ENCODE measurements around the gene SQSTM1. TPM values are rescaled to one million over a fixed set of nuclear protein-coding genes. Genes with fewer than 3 reads are reported as not detected.

The SQSTM1 gene
- total and polyA plus RNA-seq, 2 of the 8 experiments (the other 6 are each of a cell fraction or from before 2014, with no cell fraction given), result 78.6 to 110 TPM

DNA sequence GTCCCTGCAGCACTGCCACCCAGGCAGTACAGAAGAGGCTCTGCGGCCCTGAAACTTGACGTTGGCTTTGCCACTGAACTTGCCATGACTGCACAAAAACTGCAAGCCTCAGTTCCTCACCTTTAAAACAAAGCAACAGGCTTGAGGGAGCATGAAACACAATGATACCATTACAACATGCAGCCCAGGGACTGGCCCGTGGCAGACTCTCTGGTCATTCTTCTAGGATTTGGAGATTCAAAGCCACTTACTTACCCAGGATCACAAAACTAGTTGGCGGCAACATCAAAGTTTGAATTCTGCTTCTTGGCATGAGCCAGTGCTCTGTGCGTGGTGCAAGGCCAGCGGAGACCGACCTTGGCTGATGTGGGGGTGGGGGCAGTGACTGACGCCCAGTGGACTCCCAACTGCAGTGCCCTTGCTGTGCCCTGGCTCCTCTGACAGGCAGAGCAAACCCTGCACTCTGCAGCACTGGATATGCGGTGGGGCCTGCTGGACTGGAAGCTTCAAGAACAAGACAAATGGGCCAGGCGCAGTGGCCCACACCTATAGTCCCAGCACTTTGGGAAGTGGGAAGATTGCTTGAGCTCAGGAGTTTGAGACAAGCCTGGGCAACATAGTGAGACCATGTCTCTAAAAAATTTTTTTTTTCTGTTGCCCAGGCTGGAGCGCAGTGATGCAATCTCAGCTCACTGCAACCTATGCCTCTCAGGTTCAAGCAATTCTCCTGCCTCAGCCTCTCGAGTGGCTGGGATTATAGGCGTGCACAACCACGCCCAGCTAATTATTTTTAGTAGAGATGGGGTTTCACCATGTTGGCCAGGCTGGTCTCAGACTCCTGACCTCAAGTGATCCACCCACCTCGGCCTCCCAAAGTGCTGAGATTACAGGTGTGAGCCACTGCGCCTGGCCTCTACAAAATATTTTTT lies 18.9 kb downstream of the SQSTM1 start:
- Histone ChIP-seq H3K4ac (replicated peaks; ENCODE audit: insufficient read length, low read depth, low read length) (no peak overlapping the region), H3K79me1 (ENCODE audit: low read depth, low read length) (no peaks in the 10 kb centered on the region), H3K4me3 (ENCODE audit: extremely low read depth in 1 of 4, insufficient read depth in 2 of 4, low read depth in 3 of 4, low read length in 4 of 4) (no peak overlapping the region), H2BK20ac (ENCODE audit: low read length) (no peak overlapping the region), H3K18ac (ENCODE audit: extremely low read depth, low read length) (no peak overlapping the region), H4K91ac (replicated peaks; ENCODE audit: insufficient read length, low read length) (no peak overlapping the region), H2BK12ac (ENCODE audit: low read depth, low read length) (no peak overlapping the region), H3K14ac (ENCODE audit: insufficient read length) (no peak overlapping the region), H3K27ac (ENCODE audit: low read depth, low read length) (no peak overlapping the region), H4K8ac (ENCODE audit: extremely low read depth, insufficient read depth, low read length) (no peak overlapping the region; the same call in 1 of the 2 replicates), H3K9me3 (ENCODE audit: insufficient read depth in 2 of 2, low read depth in 1 of 2, low read length in 1 of 2) (peaks cover 0 to 4% of the 10 kb centered on the region in 2 experiments; a peak in 1 of 4 replicates), H3K23ac (ENCODE audit: insufficient read length) (no peak overlapping the region), H3K27me3 (replicated peaks in 1 of 4; ENCODE audit: control insufficient read depth in 3 of 4, extremely low read depth in 1 of 4, insufficient read depth in 3 of 4, low read length in 3 of 4) (no peaks in the 10 kb centered on the region), H2BK15ac (ENCODE audit: low read length) (no peak overlapping the region), H3K36me3 (ENCODE audit: control insufficient read depth in 2 of 4, insufficient read depth in 4 of 4, low read length in 3 of 4) (peaks cover 15 to 54% (median 37%) of the 10 kb centered on the region in 4 experiments), H3K79me2 (ENCODE audit: control insufficient read depth in 1 of 2, insufficient read depth in 2 of 2, low read length in 2 of 2) (no peaks in the 10 kb centered on the region), H4K5ac (ENCODE audit: insufficient read length, low read depth, low read length) (no peak overlapping the region), H3K56ac (replicated peaks; ENCODE audit: insufficient read length, low read depth, low read length) (no peak overlapping the region), H2AFZ (ENCODE audit: low read length) (no peak overlapping the region), H2AK5ac (ENCODE audit: low read depth, low read length) (no peak overlapping the region), H3K23me2 (ENCODE audit: low read depth, low read length) (no peaks in the 10 kb centered on the region), H3K9ac (replicated peaks in 1 of 4; ENCODE audit: extremely low read depth in 1 of 4, low read depth in 3 of 4, low read length in 3 of 4) (no peak overlapping the region), H2BK120ac (replicated peaks; ENCODE audit: low read depth, low read length) (no peak overlapping the region), H3K4me1 (replicated peaks in 1 of 4; ENCODE audit: control insufficient read depth in 3 of 4, insufficient read depth in 4 of 4, low read length in 3 of 4) (no peaks in the 10 kb centered on the region), H2BK5ac (ENCODE audit: low read depth, low read length) (no peak overlapping the region), H4K20me1 (replicated peaks in 1 of 2; ENCODE audit: control insufficient read depth in 1 of 2, insufficient read depth in 2 of 2, low read length in 2 of 2) (peaks cover 5 to 8% of the 10 kb centered on the region in 2 experiments), H3K4me2 (ENCODE audit: insufficient read depth in 1 of 2, low read depth in 2 of 2, low read length in 2 of 2) (no peak overlapping the region)
- FAIRE-seq, result no peak
- TF ChIP-seq POLR2AphosphoS5 (IDR thresholded peaks at IDR 0.05; ENCODE audit: low read depth, low read length) (0 out of 2 replicates have a peak, but pooled peaks have one; percentile 13), POLR2A (IDR thresholded peaks at IDR 0.05; ENCODE audit: control extremely low read depth in 1 of 2, low read depth in 2 of 2, low read length in 2 of 2) (no peak)
- ChIA-PET CTCF (ENCODE audit: partially characterized antibody) (interaction anchor here (0.7 to 0.9 kb wide), 4 partner anchors 17 to 30 kb away, joined by 3 to 4 read pairs (median 4); no protein-coding TSS in a partner anchor), POLR2A (ENCODE audit: partially characterized antibody) (interaction anchor here (0.6 to 3.8 kb wide), 6 partner anchors 10 to 116 kb away, joined by 3 to 31 read pairs (median 4); no protein-coding TSS in a partner anchor)
- no peak for DNase-seq (ENCODE audit: low read depth in 1 of 2, low spot score in 2 of 2)
- 92% methylated on average over 16 of the region's 16 CpGs; no CpG with 5 or more reads in 1 of the 2 experiments for WGBS, 2 experiments (ENCODE audit: extremely low coverage in 1 of 2, insufficient coverage in 1 of 2, insufficient read length in 1 of 2, insufficient replicate concordance in 2 of 2, low coverage in 1 of 2, low lambda C conversion rate in 2 of 2, missing lambda C conversion rate in 1 of 2)

Data from H1 (cell line).